BE2C (cell line): ENCODE data around the gene PNMA8A.
"Not testable (repeated sequence)": the region's sequence is repeated elsewhere in the genome, so short reads cannot be mapped to it uniquely, and the experiment has no call there.

Experiments
- DNase-seq: peaks from one replicate; pipeline ENCODE4 v3.0.0-alpha.2; 2020
- H3K27me3 ChIP-seq: fragments of 250-450 bp; sonication (Bioruptor Pico); 2 replicates; pipeline ENCODE4 v1.5.1; 2020; ENCODE audit warnings: mild to moderate bottlenecking
- H3K36me3 ChIP-seq: fragments of 250-450 bp; sonication (Bioruptor Pico); 2 replicates; pipeline ENCODE4 v1.5.1; 2020; ENCODE audit warnings: mild to moderate bottlenecking
- H3K4me1 ChIP-seq: fragments of 250-450 bp; sonication (Bioruptor Pico); 2 replicates; pipeline ENCODE4 v1.5.1; 2020
- H3K4me3 ChIP-seq: 2 replicates; pipeline ENCODE4 v1.5.1; 2011; ENCODE audit warnings: low read depth, low read length
- H3K9me3 ChIP-seq: fragments of 250-450 bp; sonication (Bioruptor Pico); 2 replicates; pipeline ENCODE4 v1.5.1; 2020
- CTCF ChIP-seq: IDR thresholded peaks from 2 replicates; pipeline ENCODE4 v1.5.1; 2012; ENCODE audit warnings: mild to moderate bottlenecking, low read depth, low read length

PNMA8A gene

DNA sequence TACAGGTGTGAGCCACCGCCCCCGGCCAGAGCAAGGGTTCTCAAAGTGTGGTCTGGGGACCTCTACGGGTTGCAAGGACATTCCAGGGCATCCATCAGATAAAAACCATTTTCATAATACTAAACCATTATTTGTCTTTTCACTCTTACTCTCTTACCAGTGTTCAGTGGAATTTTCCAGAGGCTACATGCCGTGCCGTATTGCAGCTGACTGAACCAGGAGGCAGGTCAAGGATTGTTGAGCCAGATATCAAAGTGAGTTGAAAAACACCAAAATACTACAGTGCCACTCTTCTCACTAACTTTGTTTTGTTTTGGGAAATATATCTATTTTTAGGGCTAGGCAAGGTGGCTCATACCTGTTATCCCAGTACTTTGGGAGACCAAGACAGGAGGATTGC lies 31.5 kb upstream of the PNMA8A start:
- no peaks in the 10 kb centered on the region for H3K9me3 ChIP-seq
- H3K36me3 ChIP-seq = no peaks in the 10 kb centered on the region
- H3K4me1 ChIP-seq = peaks cover 6% of the 10 kb centered on the region; the same call in 1 of the 2 replicates
- no peak overlapping the region for H3K4me3 ChIP-seq
- no peak for TF ChIP-seq CTCF
- no peak for DNase-seq
- H3K27me3 ChIP-seq = no peaks in the 10 kb centered on the region

- Histone ChIP-seq H3K4me1 (peaks cover 6% of the 10 kb centered on the region; the same call in 1 of the 2 replicates), H3K4me3 (no peak overlapping the region), H3K27me3 (no peaks in the 10 kb centered on the region), H3K9me3 (no peaks in the 10 kb centered on the region), H3K36me3 (no peaks in the 10 kb centered on the region)
- no peak for DNase-seq
- TF ChIP-seq CTCF = no peak
Observed at GRCh38 chr19:46499692-46500091, 28.3 kb upstream of the PNMA8A start.

DNA sequence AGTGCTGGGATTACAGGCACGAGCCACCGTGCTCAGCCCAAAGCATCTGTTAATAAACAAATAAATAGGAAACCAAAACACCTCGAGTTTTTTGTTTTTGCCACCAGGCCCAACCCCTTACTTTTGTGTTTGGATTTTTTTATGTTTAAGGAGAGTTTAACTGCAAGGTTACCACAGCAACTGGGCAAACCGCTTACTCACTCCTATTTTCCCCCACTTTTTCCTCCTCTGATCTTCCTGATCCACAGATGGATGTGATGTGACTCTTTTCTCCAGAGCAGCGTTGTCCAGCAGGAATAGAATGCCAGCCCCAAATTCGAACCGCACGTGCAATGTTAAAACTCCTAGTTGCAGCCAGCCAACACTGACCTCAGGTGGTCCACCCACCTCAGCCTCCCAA lies 26.4 kb upstream of the PNMA8A start:
- no peaks in the 10 kb centered on the region for H3K4me1 ChIP-seq
- H3K36me3 ChIP-seq = no peaks in the 10 kb centered on the region
- no peak for TF ChIP-seq CTCF

DNA sequence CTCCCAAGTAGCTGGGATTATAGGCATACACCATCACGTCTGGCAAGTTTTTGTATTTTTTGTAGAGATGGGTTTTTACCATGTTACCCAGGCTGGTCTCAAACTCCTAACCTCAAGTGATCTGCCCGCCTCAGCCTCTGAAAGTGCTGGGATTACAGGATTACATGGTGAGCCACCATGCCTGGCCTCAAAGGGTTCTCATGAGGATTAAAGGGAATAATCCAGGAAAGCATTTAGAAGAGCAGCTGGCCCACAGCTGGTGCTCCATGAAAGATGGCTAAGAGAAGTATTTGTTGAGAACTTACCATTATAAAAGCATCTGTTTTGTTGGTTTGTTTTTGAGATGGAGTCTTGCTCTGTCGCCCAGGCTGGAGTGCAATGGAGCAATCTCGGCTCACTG lies 25.5 kb upstream of the PNMA8A start:
- H3K36me3 ChIP-seq, H3K4me3 ChIP-seq, H3K4me1 ChIP-seq, H3K27me3 ChIP-seq, H3K9me3 ChIP-seq, DNase-seq: not testable (repeated sequence)

More for the DNA sequence above, 26.4 kb upstream of the PNMA8A start:
- DNase-seq = no peak
- H3K27me3 ChIP-seq = no peaks in the 10 kb centered on the region
- H3K4me3 ChIP-seq = no peak overlapping the region
- no peaks in the 10 kb centered on the region for H3K9me3 ChIP-seq

DNA sequence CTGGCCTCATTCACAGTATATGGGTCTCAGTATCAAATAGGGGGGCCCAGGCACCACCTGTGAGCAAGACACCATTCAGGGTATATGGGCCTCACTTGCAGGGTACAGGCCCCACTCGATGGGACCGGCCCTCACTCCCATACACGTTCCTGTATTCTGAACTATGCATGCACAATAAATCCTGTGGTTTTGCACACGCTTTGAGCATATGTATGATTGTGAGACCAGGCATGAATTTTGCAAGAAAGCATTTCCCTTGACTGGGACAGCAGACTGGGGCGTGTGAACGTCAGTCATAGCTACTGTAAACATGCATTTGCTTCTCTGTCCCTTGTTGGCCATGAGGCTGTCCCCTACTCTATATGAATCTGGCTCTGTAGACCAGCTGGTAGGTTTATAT lies 24.9 kb upstream of the PNMA8A start:
- Histone ChIP-seq H3K27me3 (no peaks in the 10 kb centered on the region), H3K36me3 (no peaks in the 10 kb centered on the region), H3K4me1 (no peaks in the 10 kb centered on the region), H3K9me3 (no peaks in the 10 kb centered on the region), H3K4me3 (peak overlapping the region; percentile 73)
- no peak for TF ChIP-seq CTCF
- no peak for DNase-seq

GRCh38 chr19:46495786-46496099 lies 24.4 kb upstream of the PNMA8A start, which contains the start of gene PNMA8B:
Gene PNMA8B (minus strand): TSS chr19:46495867. CDS start chr19:46495465, 402 bp downstream.
- no peak for TF ChIP-seq CTCF
- H3K36me3 ChIP-seq = no peaks in the 10 kb centered on the region
- peak; percentile 95 for DNase-seq
- no peaks in the 10 kb centered on the region for H3K27me3 ChIP-seq
- H3K4me3 ChIP-seq = peak within 1 kb of the TSS; percentile 73
- H3K9me3 ChIP-seq = no peaks in the 10 kb centered on the region
- no peaks in the 10 kb centered on the region for H3K4me1 ChIP-seq
